ENCODE measurements around the gene PTBP2. TPM values are rescaled to one million over a fixed set of nuclear protein-coding genes. Genes with fewer than 3 reads are reported as not detected.
A peak's percentile ranks its signal among the peaks of the same experiment; 100 is the strongest.

The PTBP2 gene
- total RNA-seq: 1 to 10 TPM; 4.1 to 9.9 (median 7.1) TPM
- 10 to 100 TPM; 12.4 to 16.1 TPM for polyA plus RNA-seq

- intact Hi-C loops (cut with DNase I): no loop called here
- no peak for TF ChIP-seq CTCF (IDR thresholded peaks at IDR 0.05)
- FAIRE-seq (no peak), DNase-seq (peak; percentile 72 to 91 (median 80)), ATAC-seq (peak; percentile 90 to 98 (median 98))
- no peaks in the 10 kb centered on the region for H3K9me3 ChIP-seq
- 1% methylated on average over 55 to 75 of the region's 75 CpGs for WGBS, 2 donors
- H3K27me3 ChIP-seq: no peaks in the 10 kb centered on the region
- peak within 1 kb of the TSS; percentile 79 to 94 (median 86) for H3K27ac ChIP-seq
- peaks cover 0 to 13% (median 11%) of the 10 kb centered on the region in 3 donors for H3K4me1 ChIP-seq
- H3K36me3 ChIP-seq: no peaks in the 10 kb centered on the region
- H3K4me3 ChIP-seq: peak within 1 kb of the TSS; percentile 69 to 91 (median 86)
These were observed at the start of gene PTBP2 for GRCh38 chr1:96721416-96722160. TSS of gene PTBP2 (plus strand) at chr1:96721784. CDS start at chr1:96721865, 81 bp downstream.

- no peak for FAIRE-seq
- Histone ChIP-seq H3K27ac (no peak overlapping the region), H3K36me3 (no peaks in the 10 kb centered on the region), H3K27me3 (peaks cover 0 to 3% (median 0%) of the 10 kb centered on the region in 4 donors), H3K4me1 (no peaks in the 10 kb centered on the region), H3K9me3 (no peaks in the 10 kb centered on the region), H3K4me3 (no peak overlapping the region)
- no peak for DNase-seq
- intact Hi-C loops (cut with DNase I): no loop called here
- ATAC-seq: no peak
- no peak for TF ChIP-seq CTCF (IDR thresholded peaks at IDR 0.05)
- 13 to 29% methylated on average over 1 of the region's 1 CpG for WGBS, 2 donors
These were observed 46.7 kb upstream of the PTBP2 start for GRCh38 chr1:96674915-96675314.

GRCh38 chr1:96682056-96682455, 39.5 kb upstream of the PTBP2 start:
- Histone ChIP-seq H3K27me3 (peaks cover 0 to 3% (median 0%) of the 10 kb centered on the region in 4 donors), H3K4me1 (no peaks in the 10 kb centered on the region), H3K36me3 (no peaks in the 10 kb centered on the region), H3K9me3 (no peaks in the 10 kb centered on the region), H3K27ac (no peak overlapping the region), H3K4me3 (no peak overlapping the region)
- FAIRE-seq: no peak
- no peak for DNase-seq
- WGBS, 2 donors: 66 to 74% methylated on average over 6 of the region's 6 CpGs
- intact Hi-C loops (cut with DNase I): no loop called here
- TF ChIP-seq CTCF (IDR thresholded peaks at IDR 0.05): no peak
- ATAC-seq: no peak

GRCh38 chr1:96683931-96684330, 37.7 kb upstream of the PTBP2 start:
- H3K4me3 ChIP-seq: no peak overlapping the region
- H3K27me3 ChIP-seq: peaks cover 0 to 3% (median 0%) of the 10 kb centered on the region in 4 donors
- WGBS, 2 donors: 70 to 74% methylated on average over 2 of the region's 2 CpGs
- ATAC-seq: peak in 2 of 4 donors; percentile 11 to 40
- no peak for FAIRE-seq
- TF ChIP-seq CTCF (IDR thresholded peaks at IDR 0.05): no peak
- no peaks in the 10 kb centered on the region for H3K4me1 ChIP-seq
- no peak overlapping the region for H3K27ac ChIP-seq
- no peak for DNase-seq
- H3K9me3 ChIP-seq: no peaks in the 10 kb centered on the region
- intact Hi-C loops (cut with DNase I): no loop called here
- no peaks in the 10 kb centered on the region for H3K36me3 ChIP-seq

DNA sequence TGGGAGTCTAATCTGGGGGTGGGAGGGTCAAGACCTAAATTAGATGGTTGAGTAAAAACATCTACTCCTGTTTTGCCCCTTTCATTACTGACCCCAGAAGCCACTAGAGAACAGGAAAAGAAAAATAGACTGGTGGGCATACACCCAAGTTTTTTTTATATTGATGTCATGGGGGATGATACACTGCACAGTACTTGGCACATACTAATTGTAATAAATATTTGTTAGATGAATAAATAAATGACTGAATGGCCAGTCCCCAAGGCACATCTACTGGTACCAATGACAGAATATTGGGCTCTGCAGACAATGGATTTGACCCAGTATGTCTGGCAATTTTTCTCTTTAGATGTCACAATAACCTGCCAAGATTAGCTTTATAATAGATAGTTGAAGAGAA, 36.8 kb upstream of the PTBP2 start:
- no peak for TF ChIP-seq CTCF (IDR thresholded peaks at IDR 0.05)
- intact Hi-C loops (cut with DNase I): no loop called here
- Histone ChIP-seq H3K27me3 (no peaks in the 10 kb centered on the region), H3K27ac (no peak overlapping the region), H3K36me3 (no peaks in the 10 kb centered on the region), H3K4me3 (no peak overlapping the region), H3K9me3 (no peaks in the 10 kb centered on the region), H3K4me1 (no peaks in the 10 kb centered on the region)
- ATAC-seq (no peak), DNase-seq (no peak), FAIRE-seq (no peak)

Measured in pancreas (tissue), 10 donors.